T47D (cell line): ENCODE data around the gene COL8A2.

Experiments
- DNase-seq, 2 experiments: peaks; one replicate each; pipeline versions ENCODE4 v3.0.0 to v3.0.0-alpha.2; 2011 to 2012; ENCODE audit warnings: low read depth in 1 of 2, low spot score in 1 of 2
- JUND ChIP-seq: IDR thresholded peaks from 2 replicates; pipeline ENCODE4 v1.6.1; 2012; ENCODE audit warnings: low read depth
- in situ Hi-C: cut with HindIII; loops from 2 replicates; pipeline ENCODE4 v1.10.0; 2016; ENCODE audit warnings: low sequenced_read_pairs, low pct_unique_long_range_greater_than_20kb

COL8A2 gene

DNA sequence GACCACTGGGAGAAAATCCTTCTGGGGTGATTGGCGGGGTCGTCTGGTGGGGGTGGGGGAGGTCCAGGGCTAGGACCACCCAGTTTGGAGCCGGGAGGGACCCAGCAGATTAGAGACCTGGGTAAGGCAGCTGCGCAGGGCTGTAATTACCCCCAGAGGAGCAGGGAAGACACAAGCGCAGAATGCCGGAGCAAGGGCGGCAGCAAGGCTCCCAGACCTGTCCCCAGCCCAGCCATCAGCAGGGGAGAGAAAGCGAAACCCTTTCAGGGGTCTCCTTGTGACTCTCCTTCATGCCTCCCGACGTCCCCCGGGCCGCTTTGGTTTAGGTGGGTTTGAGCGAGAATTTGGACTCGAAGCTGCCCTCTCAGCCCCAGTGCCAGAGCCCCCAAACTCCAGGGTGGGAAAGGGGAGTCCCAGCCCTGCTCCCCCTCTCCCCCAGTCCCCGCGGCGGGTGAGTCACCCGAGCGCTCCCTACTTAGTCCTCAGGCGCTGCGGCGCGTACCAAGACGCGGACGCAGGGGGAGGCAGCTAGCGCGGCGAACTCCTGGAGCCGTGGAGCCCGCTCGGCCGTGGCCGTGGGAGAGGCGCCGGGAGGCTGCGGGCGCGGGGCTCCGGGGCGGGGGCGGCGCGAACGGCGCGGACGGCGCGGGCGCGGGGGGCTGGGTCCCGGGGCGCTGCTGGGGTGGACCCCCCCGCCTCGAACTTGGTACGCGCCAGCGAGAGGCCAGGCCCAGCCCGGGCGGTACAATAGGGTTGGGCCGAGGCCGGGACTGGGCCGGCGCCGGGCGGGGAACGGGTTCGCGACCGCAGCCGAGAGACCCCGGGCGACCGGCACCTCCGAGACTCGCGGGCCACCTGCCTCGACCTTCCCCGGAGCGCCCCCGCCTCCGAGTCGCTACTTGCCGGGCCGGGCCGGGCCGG, 30.6 kb upstream of the COL8A2 start, which contains the start of gene MAP7D1:
TSS of gene MAP7D1 (plus strand) at position 753 of the 921 bp plus-strand sequence. CDS start 258 bp downstream, outside the sequence.
- in situ Hi-C loops = no loop called here
- peak; percentile 59 to 81 for DNase-seq
- peak; percentile 43; the same call in 1 of the 2 replicates for TF ChIP-seq JUND

DNA sequence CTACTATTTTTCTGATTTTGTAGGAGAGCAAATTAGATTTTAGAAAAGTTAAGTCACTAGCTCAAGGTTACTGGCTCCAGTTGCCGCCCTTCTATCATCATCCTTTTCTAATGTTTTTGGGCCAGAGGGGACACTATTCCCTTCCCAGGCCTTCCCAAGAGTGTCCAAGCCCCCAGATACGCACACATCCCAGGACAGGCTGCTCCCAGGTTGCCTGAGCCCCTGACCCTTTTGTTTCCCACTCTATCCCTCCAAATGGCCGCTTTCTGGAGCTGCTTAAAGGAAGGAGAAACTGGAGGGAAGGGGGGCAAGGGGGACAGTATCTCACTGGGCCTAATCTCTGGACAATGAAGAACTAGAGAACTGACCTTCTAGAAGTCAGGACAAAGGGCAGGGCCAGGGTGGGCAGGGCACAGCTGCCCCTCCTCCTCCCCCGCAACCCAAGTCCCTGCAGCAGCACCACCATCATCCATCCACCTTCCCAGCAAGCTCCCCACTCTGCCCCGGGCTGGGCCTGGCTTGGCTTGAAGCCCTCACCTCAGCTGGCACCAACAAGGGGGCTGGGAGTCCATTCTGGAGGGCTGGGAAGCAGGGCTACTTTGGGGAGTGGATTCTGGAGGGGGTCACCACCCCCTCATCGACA, 29.9 kb upstream of the COL8A2 start:
- no peak for DNase-seq
- in situ Hi-C loops = no loop called here

DNA sequence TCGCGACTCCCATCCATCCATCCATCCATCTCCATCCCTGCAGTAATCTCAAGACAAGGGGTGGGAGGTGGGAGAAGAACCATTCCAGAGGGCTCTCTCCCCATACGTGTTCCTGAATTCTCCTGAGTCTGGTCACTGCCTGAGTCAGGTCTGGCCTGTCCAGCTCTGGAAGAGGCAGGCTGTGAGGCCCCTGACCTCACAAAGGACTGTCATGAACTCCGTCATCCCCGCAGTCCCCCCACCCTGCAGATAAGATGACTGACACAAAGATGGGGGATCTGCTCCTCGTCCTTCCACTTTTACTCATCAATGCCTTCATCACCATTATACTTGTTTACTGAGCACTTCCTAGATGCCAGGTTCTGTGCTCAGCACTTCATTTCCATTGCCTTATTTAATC, 29.3 kb upstream of the COL8A2 start:
- in situ Hi-C loops = no loop called here
- DNase-seq = no peak
- TF ChIP-seq JUND = no peak

More for the DNA sequence above, 29.9 kb upstream of the COL8A2 start:
- TF ChIP-seq JUND = no peak

DNA sequence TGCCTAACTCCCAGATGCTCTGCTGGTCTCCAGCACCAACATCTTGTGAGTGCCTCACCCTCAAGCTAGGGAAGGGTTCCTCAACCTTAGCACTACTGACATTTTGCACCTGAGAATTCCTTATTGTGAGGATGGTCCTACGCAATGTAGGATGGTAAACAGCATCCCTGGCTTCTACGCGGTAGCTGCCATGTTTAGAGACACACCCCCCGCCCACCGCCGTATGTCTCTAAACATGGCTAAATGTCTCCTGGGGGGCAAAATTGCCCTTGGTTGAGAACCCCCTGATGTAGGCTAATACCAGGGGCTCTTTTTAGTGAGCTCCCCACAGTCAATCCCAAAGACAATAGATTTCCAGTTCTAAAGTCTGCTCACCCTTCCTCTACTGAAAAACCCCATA, 28.5 kb upstream of the COL8A2 start:
- in situ Hi-C loops = no loop called here
- no peak for TF ChIP-seq JUND
- no peak for DNase-seq

DNA sequence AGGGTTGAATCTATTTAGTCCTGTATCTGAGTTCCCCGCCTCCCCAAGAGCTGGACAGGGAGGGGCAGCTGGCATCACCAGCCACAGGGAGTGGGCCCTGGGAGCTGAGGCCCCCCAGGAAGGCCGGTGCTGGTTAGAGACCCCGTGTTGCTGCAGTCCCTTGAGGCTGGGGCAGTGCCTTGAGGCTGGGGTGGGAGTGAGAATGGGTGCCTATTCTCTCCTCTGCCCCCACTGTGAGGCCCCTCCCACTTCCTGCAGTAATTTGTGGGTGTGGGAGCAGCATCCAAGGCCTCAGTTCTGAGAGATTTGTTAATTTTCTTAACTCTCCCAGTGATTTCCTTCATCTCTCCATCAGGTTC, 26.8 kb upstream of the COL8A2 start:
- TF ChIP-seq JUND = no peak
- DNase-seq = no peak
- in situ Hi-C loops = no loop called here

DNA sequence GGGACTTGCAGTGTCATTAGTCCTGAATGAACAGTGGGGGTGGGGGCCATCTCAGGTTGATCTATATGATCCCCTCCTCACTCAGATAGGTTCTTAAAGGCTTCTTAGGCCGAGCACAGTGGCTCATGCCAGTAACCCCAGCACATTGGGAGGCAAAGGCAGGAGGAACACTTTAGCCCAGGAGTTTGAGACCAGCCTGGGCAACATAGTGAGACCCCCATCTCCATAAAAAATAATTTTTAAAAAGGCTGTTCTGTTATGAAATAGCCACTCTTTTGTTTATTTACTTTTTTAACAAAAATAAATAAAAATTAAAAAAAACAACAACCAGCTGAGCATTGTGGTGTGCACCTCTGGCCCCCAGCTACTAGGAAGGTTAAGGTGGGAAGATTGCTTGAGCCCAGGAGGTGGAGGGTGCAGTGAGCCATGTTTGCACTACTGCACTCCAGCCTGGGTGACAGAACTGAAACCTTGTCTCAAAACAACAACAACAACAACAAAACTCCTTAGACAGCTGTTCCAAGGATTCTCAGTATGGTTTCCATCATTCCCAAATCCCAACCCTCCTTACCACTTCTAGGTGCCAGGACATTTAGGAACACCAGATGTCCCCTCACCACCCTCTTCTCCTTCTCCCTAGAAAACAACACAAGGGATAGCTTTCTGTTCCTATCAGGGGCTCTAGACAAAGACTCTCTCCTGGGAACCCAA, 26.3 kb upstream of the COL8A2 start:
- in situ Hi-C loops = no loop called here
- DNase-seq = no peak
- no peak for TF ChIP-seq JUND

DNA sequence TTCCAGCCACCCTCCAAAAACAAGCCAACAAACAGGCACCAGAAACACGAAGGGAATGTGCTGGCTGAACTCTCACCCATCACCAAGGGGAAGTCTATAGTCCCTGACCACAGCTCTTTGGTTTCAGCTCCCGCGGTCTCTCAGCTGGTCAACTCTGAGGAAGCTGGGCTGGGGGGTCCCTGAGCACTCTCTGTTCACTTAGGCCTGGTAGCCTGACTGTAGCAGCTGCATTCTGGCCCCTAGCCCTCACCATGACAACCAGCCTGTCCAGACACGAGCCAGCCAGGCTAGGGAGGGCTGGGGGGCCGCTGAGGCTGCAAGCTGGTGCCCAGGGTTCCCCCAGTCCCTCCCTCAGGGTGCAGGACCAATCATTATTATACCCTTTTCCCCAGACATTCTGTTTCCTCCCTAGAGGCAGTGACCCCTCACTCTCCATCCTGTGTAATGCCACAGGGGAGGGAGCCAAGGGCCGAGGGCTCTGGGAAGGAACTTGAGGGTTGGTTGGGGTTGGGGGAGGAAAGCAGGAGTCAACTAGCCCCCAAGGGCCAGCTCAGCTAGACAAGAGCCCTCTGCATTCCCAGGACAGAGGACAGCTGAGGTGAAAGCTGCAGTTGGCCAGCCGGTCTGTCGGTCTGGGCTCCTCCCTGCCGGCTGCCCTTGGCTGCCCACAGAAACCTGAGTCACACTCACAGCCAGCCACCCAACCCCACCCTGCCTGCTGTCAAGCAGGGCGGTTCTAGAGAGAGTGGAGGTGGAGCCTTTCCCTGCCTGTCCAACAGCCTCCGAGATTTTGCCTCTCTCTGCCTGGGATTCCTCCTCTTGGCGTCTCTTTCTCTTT, 25.5 kb upstream of the COL8A2 start:
- TF ChIP-seq JUND = no peak
- peak; percentile 61 to 95 for DNase-seq
- in situ Hi-C loops = no loop called here

DNA sequence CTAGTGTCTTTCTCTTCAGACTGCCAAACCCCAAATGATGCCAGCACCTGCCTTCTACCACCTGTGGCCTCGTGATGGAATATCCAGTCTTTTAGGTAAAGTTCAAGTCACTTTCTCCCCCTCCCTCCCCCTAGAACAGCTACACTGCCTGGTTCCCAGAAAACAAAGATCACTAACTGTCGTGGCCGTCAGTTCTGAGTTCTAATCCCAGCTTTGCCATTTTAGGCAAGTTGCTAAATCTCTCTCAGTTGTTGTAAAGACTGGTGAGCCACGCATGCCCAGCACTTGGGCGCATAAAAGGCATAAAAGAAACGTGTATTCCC, 24.9 kb upstream of the COL8A2 start:
- TF ChIP-seq JUND = no peak
- in situ Hi-C loops = no loop called here
- no peak for DNase-seq

DNA sequence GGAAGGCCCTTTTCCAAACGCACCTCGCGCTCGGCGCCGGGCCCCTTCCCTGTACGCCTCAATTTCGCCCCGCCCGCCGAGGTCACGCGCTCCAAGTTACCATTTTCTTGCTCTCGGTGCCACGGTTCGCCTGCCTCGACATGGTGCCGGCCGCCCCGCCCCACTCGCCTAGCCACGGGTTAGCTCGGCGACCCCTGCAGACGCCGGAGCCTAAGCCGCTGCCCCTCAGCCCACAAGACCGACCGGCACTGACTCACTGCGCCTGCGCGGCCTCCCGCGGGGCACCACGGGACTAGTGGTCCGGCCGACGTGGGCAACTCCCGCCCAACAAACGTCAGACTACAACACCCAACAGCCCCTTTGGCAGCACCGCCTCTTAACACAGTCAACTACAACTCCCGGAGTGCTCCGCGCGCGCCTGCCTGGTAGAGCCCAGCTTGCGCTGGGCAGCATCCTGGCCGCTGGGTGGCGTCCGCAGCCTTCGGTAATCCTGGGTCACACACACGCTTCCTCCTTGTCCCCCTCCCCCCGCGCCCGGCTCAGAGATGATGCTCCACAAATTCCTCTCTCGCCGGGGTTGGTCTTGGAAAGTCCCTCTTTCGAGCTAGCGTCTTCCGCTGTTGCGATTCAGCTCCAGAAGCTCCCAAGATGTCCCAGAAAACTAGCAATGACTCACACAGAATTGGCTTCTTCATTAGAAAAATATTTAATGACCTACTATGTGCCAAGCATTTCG, 24.4 kb upstream of the COL8A2 start, which contains the start of gene TRAPPC3:
TSS of gene TRAPPC3 (minus strand) at position 250 of the 736 bp plus-strand sequence. CDS start at position 142, 108 bp downstream.
- DNase-seq = peak; percentile 91 to 98
- no peak for TF ChIP-seq JUND
- in situ Hi-C loops = no loop called here

DNA sequence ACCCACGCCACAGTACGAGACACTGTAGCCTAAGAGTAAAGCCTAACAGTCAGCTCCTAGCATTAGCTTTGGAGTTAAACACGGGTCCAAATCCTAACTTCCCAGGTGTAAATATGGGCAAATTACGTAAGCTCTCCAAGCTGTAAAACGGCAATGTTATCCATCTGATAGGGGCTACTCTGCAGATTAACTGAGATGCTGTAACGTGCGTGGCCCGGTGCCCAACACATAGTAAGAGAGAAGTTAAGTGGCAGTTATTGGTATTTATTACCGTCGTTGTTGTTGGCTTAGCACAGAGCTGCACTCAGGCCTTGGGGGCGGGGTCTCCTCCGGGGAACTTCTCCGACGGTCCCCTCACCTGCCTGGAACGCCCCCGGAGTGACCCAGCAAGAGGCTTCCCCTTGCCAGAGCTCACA, 23.8 kb upstream of the COL8A2 start:
- in situ Hi-C loops = no loop called here
- DNase-seq = no peak
- TF ChIP-seq JUND = no peak

DNA sequence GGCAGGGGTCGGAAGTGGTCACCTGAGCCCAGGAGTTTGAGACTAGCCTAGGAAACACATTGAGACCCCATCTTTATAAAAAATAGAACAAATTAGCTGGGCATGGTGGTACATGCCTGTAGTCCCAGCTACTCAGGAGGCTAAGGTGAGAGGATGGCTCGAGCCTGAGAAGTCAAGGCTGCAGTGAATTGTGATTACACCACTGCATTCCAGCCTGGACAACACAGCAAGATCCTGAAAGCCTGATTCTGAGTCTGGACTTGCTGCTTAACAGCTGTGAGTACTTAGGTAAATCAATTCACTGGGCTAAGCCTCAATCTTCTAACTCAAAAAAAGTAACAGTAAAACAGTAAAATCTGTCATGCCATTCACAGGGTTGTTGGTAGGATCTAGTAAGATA, 19.4 kb upstream of the COL8A2 start:
- in situ Hi-C loops = no loop called here
- TF ChIP-seq JUND = no peak
- no peak for DNase-seq
